Right lobe of liver (tissue), 6 donors: ENCODE results near the gene UBB. TPM values are rescaled to one million over a fixed set of nuclear protein-coding genes. Genes with fewer than 3 reads are reported as not detected.

ENCODE experiments used
- ATAC-seq, 4 donors: fragments of 200-7000 bp; cut with Tn5 transposase; one replicate each; pipeline ENCODE4 v1.9.1; 2020; ENCODE audit warnings: mild to moderate bottlenecking in 4 of 4, moderate library complexity in 4 of 4
- DNase-seq, 3 donors: peaks; one replicate each; pipeline ENCODE4 v3.0.0-alpha.2; 2020
- H3K27ac ChIP-seq, 3 donors: fragments of 200-600 bp; one replicate each; pipeline ENCODE4 v1.8.0; 2022
- H3K27me3 ChIP-seq, 2 donors: fragments of 200-600 bp; one replicate each; pipeline ENCODE4 v1.8.0; 2022
- H3K36me3 ChIP-seq, 4 donors: fragments of 200-600 bp; sonication (generic) in 1 of 4; one replicate each; pipeline versions ENCODE4 v1.5.1 to v1.8.0; 2017 to 2022; ENCODE audit warnings: control low read depth in 1 of 4
- H3K4me1 ChIP-seq, 4 donors: fragments of 200-600 bp; sonication (generic) in 1 of 4; one replicate each; pipeline versions ENCODE4 v1.5.1 to v1.8.0; 2017 to 2022; ENCODE audit warnings: control low read depth in 1 of 4
- H3K4me3 ChIP-seq, 3 donors: fragments of 200-600 bp; one replicate each; pipeline ENCODE4 v1.8.0; 2022
- H3K9me3 ChIP-seq, 4 donors: fragments of 200-600 bp; sonication (generic) in 1 of 4; one replicate each; pipeline versions ENCODE4 v1.5.1 to v1.8.0; 2017 to 2022; ENCODE audit warnings: control low read depth in 1 of 4
- POLR2A ChIP-seq: fragments of 450-650 bp; IDR thresholded peaks from one replicate; pipeline ENCODE4 v1.6.1; 2017; ENCODE audit warnings: antibody characterized with exemption, mild to moderate bottlenecking
- WGBS: methylation state at CpG from one replicate; pipeline ENCODE4 v1.1.6; 2018; ENCODE audit warnings: low coverage, low lambda C conversion rate; ENCODE audit not compliant: insufficient coverage; ENCODE audit errors: missing lambda C conversion rate; 5-methylcytosine and 5-hydroxymethylcytosine counted together
- intact Hi-C, 2 donors: fragments of 100-400 bp; cut with DNase I; formaldehyde crosslinking; loops; one replicate each; pipeline versions ENCODE4 v1.11.2 to v1.14.1; 2022
- total RNA-seq, 6 experiments: library from RNA; depleted of rRNA in 2 of 6; stranded (reverse); fragments of >200 nt in 2 of 6; fragmentation: NEBNext Ultra II Directional in 3 of 6; extraction: Animal tissue kit (Norgen Biotek cat#: 25700) in 3 of 6; gene quantifications; one replicate each; pipeline versions ENCODE4 v1.1.0 to v1.2.4, GENCODE V29; 2016 to 2023
- TF ChIP-seq, protein P1 (sequence below), 4 donors: fragments of 200-600 bp in 3 of 4; fragments of 450-650 bp in 1 of 4; IDR thresholded peaks; one replicate each; pipeline versions ENCODE4 v1.5.1 to v1.8.0; 2016 to 2022; ENCODE audit warnings: antibody characterized with exemption in 4 of 4, mild to moderate bottlenecking in 2 of 4
- donor health status: DM: no; HTN: yes; CAD: no.
- donor health status: DM: no; HTN: no; CAD: no.
- donor health status: DM: no; HTN: no; CAD: no.
- donor health status: DM: no; HTN: yes; CAD: no.
- donor health status: DM: no; HTN: yes; CAD: no.

Gene UBB
- total RNA-seq, 6 experiments from 2014 or later, result 1,045 to 2,319 (median 1,420) TPM

DNA sequence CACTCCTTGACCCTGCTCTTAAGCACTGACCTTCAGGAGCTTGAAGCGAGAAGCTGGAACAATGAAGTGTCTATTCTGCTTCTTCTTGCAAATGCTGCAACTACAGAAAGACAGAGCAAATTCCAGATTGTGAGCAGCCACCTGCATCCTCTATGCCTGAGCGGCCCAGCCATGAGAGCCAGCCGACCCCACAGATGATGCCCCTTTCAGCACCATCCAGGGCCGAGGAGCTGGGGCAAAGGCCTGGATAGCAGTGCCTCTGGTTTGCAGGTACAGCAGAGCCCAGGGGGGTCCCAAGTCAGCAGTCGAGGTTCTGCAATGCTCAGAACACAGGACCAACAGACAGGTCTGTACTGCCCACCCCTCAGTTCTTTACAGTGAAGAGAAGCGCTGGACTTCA, 32.3 kb upstream of the UBB start:
- 100% methylated on average over 1 of the region's 6 CpGs for WGBS
- ATAC-seq, result no peak
- DNase-seq, result no peak
- no peak for TF ChIP-seq POLR2A
- TF ChIP-seq, protein P1, sequence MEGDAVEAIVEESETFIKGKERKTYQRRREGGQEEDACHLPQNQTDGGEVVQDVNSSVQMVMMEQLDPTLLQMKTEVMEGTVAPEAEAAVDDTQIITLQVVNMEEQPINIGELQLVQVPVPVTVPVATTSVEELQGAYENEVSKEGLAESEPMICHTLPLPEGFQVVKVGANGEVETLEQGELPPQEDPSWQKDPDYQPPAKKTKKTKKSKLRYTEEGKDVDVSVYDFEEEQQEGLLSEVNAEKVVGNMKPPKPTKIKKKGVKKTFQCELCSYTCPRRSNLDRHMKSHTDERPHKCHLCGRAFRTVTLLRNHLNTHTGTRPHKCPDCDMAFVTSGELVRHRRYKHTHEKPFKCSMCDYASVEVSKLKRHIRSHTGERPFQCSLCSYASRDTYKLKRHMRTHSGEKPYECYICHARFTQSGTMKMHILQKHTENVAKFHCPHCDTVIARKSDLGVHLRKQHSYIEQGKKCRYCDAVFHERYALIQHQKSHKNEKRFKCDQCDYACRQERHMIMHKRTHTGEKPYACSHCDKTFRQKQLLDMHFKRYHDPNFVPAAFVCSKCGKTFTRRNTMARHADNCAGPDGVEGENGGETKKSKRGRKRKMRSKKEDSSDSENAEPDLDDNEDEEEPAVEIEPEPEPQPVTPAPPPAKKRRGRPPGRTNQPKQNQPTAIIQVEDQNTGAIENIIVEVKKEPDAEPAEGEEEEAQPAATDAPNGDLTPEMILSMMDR (IDR thresholded peaks at IDR 0.05), result no peak
- Histone ChIP-seq H3K4me3 (no peak overlapping the region), H3K27me3 (no peaks in the 10 kb centered on the region), H3K4me1 (peaks cover 0 to 10% (median 5%) of the 10 kb centered on the region in 4 donors), H3K9me3 (no peaks in the 10 kb centered on the region), H3K27ac (no peak overlapping the region), H3K36me3 (peaks cover 0 to 14% (median under 1%) of the 10 kb centered on the region in 4 donors)
- intact Hi-C loops, result no loop called here

DNA sequence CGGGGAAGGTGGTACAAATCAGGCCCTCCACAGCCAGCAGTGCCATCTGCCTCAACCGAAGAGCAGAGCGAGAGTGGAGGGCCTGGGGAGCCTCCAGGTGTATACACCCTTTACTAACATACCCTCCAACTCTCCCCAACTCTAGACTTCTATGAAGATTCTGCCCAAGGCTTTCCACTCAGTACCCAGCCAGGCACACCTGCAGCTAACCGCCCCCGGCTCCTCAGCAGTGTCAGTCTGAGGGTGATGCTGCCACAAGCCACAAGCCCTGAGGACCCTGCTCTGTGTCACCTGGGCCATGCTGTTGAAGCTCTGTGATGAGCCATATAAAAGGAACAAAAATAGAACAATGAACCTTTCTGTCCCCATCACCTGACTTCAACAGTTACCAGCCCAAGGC, 31.5 kb upstream of the UBB start:
- no peak overlapping the region for H3K27ac ChIP-seq
- TF ChIP-seq POLR2A, result no peak
- TF ChIP-seq, protein P1 (IDR thresholded peaks at IDR 0.05), result no peak
- WGBS, result 100% methylated on average over 4 of the region's 5 CpGs
- peaks cover 0 to 10% (median 5%) of the 10 kb centered on the region in 4 donors for H3K4me1 ChIP-seq
- intact Hi-C loops, result no loop called here
- peaks cover 0 to 14% (median 0%) of the 10 kb centered on the region in 4 donors for H3K36me3 ChIP-seq
- H3K4me3 ChIP-seq, result no peak overlapping the region
- no peak for DNase-seq
- H3K9me3 ChIP-seq, result no peaks in the 10 kb centered on the region
- H3K27me3 ChIP-seq, result no peaks in the 10 kb centered on the region
- ATAC-seq, result no peak

DNA sequence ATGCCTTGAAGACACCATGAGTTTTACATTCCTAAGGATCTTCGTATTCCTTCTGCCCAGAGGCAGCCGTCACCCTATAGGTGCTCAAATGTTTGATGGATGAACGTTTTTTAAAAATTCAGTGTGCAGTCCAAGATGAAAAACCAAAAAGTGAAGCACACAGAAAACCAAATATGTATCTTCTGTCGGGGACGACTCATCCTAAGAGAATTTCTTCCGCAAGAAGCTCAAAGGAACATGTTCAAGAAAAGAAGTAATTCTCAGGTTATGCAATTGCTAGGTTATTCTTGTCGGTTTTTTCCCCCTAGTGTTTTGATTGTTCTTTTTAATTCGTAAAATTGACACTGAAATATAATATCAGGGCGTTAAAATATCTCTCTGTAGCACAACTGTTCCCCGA, 29.1 kb upstream of the UBB start:
- no peaks in the 10 kb centered on the region for H3K9me3 ChIP-seq
- intact Hi-C loops, result no loop called here
- peak overlapping the region; percentile 66 to 82 (median 78) for H3K4me3 ChIP-seq
- H3K4me1 ChIP-seq, result peaks cover 0 to 10% (median 5%) of the 10 kb centered on the region in 4 donors
- WGBS, result 31% methylated on average over 10 of the region's 10 CpGs
- no peak for TF ChIP-seq POLR2A
- TF ChIP-seq, protein P1 (IDR thresholded peaks at IDR 0.05), result no peak
- peak overlapping the region in 2 of 3 donors; percentile 86 to 90 for H3K27ac ChIP-seq
- ATAC-seq (no peak), DNase-seq (no peak)
- no peaks in the 10 kb centered on the region for H3K27me3 ChIP-seq
- H3K36me3 ChIP-seq, result peaks cover 0 to 14% (median 0%) of the 10 kb centered on the region in 4 donors

DNA sequence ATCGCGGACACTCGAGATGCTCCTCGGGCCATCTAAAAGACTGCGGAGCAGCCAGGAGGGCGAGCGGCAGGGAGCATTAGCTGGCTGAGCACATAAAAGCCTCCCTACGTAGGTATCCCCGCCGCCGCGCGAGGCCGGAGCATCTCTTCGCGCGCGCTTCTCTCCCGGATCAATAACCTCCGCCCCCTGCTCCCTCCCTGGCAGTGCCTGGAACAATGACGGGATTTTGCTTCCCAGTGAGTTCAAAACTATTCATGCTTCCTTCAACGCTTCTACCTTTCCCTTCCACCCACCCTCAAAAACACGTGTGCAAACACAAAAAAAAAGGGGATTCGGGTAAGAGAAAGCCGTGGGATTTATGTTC, 28.6 kb upstream of the UBB start:
- Histone ChIP-seq H3K27ac (peak overlapping the region; percentile 86 to 90 (median 87)), H3K4me1 (peaks cover 0 to 10% (median 5%) of the 10 kb centered on the region in 4 donors), H3K27me3 (no peaks in the 10 kb centered on the region), H3K36me3 (peaks cover 0 to 14% (median 0%) of the 10 kb centered on the region in 4 donors), H3K9me3 (no peaks in the 10 kb centered on the region), H3K4me3 (peak overlapping the region; percentile 66 to 82 (median 78))
- peak; percentile 20 for TF ChIP-seq POLR2A
- TF ChIP-seq, protein P1 (IDR thresholded peaks at IDR 0.05), result no peak
- intact Hi-C loops, result no loop called here
- peak; percentile 76 to 77 (median 76) for DNase-seq
- peak; percentile 80 to 86 (median 83) for ATAC-seq
- WGBS, result 2% methylated on average over 11 of the region's 25 CpGs
